NOMO-1 treated with DMSO at 0.1 percent for 48 hours (cell line): Measurements from ENCODE around the gene BICRAL.
"Not testable (repeated sequence)": the region's sequence is repeated elsewhere in the genome, so short reads cannot be mapped to it uniquely, and the experiment has no call there.

Experiments
- DNase-seq: peaks from one replicate; lab custom pipeline; 2025; ENCODE audit not compliant: unreplicated experiment; lab: John Stamatoyannopoulos, UW

BICRAL gene

DNA sequence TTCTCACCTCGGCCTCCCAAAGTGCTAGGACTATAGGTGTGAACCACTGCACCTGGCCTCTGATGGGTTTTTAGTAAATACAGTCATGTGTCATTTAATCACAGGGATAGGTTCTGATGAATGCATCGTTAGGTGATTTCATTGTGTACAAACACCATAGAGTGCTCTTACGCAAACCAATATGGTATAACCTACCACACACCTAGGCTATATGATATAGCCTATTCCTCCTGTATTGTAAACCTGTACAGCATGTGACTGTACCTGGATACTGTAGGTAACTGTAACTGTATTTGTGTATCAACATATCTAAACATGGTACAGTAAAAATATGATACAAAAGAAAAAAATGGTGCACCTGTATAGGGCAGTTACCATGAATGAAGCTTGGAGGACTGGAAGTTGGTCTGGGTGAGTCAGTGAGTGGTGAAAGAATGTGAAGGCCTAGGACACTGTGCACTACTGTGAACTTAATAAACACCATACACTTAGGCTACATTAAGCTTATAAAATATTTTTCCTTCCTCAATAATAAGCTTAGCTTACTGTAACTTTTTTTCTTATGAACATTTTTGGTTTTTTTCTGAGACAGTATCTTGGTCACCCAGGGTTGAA lies 10.0 kb downstream of the BICRAL start:
- DNase-seq = no peak

DNA sequence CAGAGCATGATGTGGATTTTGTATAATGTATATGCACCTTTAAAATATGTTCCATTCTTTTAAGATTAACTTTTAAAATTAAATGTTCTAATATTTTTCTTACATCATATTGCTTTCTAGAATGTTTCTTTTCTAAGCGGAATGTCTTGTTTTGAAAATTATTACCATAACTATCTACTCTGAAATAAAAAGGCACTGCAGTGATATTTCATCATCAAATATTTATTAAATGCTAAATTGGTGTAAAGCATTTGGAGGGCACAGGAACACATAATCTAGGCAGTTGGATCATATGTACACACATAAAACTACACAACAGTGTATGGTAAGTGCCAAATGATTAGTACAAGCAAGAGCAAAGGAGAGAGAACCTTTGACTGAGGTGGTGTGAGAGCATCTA lies 13.8 kb downstream of the BICRAL start:
- no peak for DNase-seq

DNA sequence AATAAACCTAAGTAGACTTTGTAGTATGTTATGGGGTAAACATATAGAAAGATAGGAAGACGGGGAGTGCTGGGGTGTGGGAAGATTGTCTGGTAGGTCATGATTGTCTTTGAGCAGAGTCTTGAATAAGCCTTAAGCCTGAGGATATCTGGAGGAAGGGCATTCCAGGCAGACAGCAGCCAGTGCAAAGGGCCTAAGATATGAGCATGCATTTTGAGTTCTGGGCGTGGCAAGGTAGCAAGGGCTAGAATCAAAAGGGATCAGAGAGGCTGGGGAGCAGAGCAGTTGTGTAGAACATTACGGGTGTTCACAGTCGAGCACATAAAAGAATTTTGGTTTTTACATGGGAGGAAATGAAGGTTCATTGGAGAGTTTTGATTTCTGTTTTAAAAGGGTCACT lies 14.3 kb downstream of the BICRAL start:
- DNase-seq = no peak

DNA sequence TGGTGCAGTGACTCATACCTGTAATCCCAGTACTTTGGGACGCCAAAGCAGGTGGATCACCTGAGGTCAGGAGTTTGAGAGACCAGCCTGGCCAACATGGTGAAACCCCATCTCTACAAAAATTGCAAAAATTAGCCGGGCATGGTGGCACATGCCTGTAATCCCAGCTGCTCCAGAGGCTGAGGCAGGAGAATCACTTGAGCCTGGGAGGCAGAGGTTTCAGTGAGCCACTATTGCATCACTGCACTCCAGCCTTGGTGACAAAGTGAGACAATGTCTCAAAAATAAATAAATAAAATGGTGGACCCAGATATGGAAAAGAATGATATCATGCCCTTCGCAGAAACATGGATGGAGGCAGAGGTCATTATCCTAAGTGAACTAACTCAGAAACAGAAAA lies 15.8 kb downstream of the BICRAL start:
- DNase-seq = not testable (repeated sequence)

DNA sequence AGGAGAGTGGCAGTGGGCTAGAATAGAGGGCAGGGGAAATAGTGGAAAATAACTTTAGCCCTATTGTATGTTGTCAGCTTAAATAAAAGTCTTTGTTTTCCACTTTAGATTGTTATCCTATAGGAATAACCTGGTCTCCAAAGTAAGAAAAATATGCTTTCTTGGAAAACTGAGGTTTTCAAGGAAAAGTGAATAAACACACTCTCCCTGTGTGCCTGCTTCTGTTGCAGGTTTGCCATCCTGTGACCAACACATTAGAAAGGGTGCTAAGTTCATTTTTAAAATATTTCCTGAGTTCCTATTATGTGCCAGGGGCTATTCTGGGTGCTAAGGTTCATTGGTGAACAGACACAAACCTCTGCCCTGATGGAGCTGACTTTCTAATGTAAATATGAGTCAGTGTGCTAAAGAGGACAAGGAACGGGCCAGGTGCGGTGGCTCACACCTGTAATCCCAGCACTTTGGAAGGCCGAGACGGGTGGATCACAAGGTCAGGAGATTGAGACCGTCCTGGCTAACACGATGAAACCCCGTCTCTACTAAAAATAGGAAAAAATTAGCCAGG lies 23.5 kb downstream of the BICRAL start:
- DNase-seq = no peak

DNA sequence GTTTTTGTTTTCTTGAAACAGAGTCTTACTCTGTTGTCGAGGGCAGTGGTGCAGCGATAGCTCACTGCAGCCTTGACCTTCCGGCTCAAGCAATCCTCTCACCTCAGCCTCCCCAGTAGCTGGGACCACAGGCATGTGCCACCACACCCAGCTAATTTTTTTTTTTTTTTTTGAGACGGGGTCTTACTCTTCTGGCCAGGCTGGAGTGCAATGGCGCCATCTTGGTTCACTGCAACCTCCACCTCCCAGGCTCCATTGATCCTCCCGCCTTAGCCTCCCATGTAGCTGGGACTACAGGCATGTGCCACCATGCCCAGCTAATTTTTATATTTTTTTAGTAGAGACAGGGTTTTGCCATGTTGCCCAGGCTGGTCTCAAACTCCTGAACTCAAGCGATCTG lies 24.5 kb downstream of the BICRAL start:
- DNase-seq = not testable (repeated sequence)

DNA sequence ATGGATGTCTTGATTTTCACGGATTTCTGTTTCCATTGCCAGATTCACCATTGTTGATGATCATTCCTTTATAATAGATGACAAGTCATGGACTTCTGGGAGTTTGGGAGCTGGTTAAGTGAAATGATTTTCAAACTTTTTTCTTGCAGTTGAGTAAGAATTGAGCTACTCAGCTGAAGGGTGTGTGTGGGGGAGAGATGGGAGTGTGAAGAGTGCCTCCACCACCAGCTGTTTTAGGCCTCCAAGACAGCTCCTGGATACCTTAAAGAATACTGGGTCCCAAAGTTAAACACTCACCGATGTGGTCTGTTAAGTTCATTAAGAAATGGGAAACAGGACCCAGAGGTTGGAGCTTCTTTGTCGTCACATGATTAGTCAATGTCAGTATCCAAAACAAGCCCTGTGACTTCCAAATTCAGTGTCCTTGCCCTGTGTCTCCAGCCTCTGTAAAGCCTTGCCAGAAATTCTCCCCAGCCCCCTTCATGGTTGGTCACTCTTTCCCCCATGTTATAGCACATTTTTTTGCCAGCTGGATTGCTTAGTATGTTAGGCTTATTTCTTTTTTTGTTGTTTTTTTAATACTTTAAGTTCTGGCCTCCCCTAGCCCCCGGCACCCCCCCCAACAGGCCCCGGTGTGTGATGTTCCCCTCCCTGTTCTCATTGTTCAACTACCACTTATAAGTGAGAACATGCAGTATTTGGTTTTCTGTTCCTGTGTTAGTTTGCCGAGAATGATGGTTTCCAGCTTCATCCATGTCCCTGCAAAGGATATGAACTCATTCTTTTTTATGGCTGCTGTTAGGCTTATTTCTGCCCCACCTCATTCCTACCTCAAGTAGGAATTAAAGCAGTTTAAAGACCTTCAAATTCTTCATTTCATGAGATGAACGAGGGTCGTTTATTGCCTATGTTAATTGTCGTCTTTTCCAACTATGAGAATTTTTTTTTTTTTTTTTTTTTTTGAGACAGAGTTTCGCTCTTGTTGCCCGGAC lies 26.9 kb downstream of the BICRAL start:
- no peak for DNase-seq

DNA sequence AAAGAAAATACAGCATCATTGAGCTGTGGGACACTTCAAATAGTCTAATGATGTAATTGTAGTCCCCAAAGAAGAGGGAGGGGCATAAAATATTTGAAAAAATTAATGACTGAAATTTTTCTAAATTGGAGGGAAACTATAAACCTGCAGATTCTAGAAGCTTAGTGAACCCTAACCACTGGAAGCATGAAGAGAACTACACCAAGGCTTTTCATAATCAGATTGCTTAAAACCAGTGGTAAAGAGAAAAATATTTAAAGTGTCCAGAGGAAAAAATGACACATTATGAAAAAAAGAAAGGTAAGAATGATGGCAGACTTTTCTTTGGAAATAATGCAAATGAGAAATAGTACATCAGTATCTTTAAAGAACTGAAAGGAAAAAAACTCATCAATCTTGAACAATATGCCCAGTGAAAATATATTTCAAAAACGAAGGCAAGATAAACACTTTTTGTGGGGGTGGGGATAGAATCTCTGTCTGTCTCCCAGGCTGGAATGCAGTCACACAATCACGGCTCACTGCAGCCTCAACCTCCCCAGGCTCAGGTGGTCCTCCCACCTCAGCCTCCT lies 31.3 kb downstream of the BICRAL start:
- no peak for DNase-seq

DNA sequence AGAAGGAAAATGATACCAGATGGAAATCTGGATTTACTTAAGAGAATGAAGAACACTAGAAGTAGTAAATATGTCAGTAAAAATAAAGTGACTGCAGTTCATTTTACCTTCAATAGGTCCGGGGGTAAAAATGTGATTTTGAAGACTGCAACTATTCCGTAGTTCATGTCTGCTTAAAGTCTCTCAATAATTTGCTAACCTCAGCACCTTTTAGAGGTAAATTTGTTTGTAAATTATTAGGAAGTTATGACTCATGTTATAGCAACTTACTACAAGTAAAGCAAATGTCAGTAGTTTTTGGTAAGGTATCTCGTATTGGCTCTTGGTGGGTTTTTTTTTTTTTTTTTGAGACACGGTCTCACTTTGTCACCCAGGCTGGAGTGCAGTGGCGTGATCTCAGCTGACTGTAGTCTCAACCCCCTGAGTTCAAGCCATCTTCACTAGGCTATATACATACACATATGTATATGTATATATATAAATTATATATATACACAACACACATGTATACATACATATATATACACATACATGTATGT lies 32.1 kb downstream of the BICRAL start:
- no peak for DNase-seq

DNA sequence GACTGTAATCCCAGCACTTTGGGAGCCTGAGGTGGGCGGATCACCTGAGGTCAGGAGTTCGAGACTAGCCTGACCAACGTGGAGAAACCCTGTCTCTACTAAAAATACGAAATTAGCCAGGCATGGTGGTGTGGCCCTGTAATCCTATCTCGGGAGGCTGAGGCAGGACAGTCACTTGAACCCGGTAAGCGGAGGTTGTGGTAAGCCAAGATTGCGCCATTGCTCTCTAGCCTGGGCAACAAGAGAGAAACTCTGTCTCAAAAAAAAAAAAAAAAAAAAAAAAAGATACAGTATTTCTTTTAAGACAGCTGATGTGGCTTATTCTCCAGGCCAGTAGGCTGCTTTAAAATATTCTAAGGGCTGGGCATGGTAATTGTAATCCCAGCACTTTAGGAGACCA lies 33.9 kb downstream of the BICRAL start:
- not testable (repeated sequence) for DNase-seq

DNA sequence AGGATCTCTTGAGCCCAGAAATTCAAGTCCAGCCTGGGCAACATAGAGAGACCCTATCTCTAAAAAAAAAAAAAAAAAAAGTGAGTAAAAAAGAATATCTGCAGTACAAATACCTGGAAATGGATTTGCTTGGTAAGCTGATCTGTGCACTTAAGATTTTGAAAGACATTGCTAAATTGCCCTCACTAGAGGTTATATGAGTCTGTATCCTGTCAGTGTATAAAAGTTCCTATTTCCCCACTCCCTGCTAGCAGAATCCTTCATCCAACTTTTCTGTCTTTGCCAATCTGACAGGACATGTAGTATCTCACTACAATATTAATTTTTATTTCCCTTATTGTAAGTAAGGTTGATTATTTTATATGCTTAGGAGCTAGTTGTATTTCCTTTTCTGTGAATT lies 36.1 kb downstream of the BICRAL start:
- no peak for DNase-seq

DNA sequence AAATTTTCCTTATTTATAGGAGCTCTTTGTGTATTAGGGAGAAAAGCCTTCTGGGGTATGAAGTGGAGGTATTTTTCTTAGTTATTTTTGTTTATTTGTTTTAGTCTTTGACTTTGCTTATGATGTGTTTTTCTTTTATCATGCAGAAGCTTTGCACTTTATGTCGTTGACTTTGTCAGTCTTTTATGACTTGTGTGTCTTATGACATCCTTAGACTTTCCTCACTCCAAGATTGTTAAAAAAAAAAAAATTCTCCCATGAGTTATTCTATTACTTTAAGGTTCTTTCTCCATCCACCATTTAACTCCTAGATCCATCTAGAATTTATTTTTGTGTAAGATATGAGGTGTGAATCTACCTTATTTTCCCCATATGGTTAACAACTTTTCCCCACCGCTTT lies 36.6 kb downstream of the BICRAL start:
- DNase-seq = no peak

DNA sequence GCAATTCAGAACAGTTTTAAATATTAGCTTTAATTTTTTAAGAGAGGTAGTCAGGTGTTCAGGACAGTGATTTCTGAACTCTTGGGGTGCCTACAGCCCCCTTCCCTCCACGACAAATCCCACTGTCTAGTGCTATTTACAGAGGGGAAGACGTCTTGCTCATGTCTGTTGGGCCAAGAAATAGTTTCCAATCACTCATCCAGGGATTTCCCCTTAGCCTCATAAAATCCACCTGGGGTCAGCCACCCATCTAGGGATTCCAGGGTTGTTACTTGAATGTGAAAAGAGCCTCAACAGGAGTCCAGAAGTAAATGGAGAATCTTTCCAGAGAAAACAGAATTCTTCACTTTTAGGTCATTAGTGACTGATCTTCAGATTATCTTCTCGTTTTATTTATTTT lies 37.0 kb downstream of the BICRAL start:
- DNase-seq = no peak

DNA sequence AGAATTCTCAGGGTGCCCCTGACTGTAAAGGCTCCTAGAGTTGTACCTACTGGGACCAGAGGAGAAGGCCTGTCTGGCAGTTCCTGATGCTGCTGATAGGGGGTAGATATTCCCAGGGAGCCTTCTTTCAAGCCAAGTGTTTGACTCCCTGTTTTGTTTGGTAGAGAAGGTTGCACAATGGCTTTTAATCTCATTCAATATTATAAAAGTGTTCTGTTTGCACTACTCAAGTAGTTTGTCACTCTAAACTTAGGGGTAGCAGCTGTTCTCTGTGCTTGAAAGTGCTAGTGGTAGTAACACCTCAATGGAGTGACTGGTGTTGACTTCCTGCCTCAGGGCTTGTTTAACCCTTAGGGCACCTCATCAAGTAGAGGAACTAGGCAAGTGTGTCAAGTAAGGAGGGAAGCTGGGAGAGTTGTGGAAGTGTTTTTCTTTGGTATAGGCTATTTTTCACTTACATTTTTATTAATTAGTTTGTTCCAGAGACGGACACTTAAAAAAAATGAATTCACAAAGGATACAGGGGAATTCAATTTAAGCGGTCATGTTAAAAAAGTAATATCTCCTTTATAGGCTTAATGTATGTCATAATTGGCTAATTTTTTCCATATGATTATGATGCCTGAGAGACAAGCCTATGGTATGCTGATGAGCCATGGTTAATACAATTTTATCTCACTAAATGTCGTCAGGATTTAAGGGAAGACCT lies 38.1 kb downstream of the BICRAL start:
- no peak for DNase-seq

DNA sequence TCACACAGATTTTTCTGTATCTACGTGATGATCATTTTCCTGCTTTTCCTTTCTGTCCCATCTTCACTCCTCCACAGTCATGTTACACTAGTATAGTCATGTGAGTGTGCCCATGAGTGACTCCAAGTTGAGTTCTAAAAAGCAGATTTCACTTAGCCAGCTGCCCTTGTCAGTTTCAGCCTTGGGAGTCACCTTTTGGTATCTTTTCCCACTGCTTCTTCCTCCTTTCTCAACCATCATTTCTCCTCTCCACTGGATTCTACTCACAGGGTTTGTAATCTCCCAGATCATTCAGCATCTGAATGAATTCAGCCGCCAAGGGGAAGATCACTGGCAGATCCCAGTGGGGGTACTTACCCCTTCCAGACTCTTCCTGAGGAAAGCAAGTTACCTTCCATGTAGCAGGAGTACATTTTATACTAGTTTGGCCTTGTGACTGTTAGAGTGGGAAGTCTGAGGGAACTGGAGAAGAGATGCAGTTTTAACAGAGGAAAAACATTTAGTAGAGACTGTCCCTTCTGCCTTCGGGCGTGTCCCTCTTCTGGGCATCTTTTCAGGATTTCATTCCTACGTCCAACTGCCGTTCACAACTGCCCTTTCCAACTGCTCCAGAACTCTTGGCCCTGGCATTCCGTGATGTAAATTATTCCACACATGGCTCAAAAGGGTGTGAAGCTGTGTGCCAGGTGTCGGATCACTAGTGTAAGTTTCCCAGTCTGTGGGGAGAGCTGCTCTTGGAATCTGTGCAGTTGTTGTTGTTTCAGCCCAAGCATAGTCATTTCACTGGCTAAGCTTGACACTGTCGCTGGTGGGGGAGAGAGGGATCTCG lies 38.9 kb downstream of the BICRAL start:
- DNase-seq = no peak

DNA sequence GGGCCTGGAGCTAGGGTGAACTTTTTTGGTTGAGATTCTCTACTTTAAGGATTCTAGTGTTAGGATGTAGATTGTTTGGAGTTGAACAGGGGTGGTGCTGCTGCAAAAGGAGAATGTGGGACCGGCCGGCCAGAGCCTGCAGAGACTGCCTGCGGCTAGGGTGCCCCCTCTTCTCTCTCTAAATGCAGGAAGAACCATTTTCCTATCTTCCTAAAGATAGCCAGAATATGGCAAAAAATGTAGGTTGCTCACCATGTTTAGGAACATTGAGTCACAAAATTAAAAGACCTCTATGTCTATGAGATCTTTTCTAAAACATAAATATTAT lies 39.5 kb downstream of the BICRAL start:
- DNase-seq = no peak

DNA sequence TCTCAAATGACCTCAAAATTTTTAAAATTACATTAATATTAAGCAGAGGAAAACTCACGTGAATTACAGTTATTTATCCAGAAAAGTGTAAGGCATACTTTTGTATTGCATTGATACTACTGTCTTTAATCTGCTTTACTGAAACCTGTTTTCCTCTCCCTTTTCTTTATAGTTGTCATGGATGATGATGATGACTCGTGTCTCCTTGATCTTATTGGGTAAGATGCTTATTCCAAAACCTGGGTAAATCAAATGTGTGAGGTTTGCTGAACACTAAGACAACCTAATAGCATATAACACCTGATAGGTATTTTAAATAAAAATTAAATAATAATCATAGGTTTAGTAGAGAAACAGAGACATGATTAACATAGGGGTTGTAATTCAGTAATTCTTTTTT lies 40.0 kb downstream of the BICRAL start:
- no peak for DNase-seq

DNA sequence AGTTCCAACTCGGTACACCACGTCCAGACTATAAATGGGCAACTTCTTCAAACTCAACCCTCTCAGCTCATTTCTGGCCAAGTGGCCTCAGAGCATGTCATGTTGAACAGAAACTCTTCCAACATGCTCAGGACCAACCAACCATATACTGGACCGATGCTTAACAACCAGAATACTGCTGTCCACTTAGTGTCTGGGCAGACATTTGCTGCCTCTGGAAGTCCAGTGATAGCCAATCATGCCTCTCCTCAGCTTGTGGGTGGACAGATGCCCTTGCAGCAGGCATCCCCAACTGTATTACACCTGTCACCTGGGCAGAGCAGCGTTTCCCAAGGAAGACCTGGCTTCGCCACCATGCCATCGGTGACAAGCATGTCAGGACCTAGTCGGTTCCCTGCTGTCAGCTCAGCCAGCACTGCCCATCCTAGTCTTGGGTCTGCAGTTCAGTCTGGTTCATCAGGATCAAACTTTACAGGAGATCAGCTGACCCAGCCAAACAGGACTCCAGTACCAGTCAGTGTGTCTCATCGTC lies 47.8 kb downstream of the BICRAL start:
- DNase-seq = no peak

DNA sequence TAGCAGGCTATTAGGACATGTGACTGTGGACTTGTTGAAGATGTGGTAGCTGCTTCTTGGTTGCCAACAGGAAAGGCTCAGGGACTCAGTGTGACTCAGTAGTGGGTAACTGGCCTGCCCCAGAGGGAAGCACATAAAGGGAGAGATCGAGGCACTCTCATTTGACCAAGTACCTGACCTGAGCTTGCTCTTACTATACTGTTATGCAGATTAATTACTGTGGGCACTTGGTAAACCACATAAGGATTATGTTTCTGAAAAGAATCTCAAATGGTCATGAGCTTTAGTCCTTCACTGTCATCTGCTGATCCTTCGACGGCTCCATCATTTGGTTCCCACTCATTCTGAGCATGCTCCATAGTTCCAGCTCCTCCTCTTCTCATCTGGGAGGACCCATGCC lies 49.4 kb downstream of the BICRAL start:
- DNase-seq = no peak

DNA sequence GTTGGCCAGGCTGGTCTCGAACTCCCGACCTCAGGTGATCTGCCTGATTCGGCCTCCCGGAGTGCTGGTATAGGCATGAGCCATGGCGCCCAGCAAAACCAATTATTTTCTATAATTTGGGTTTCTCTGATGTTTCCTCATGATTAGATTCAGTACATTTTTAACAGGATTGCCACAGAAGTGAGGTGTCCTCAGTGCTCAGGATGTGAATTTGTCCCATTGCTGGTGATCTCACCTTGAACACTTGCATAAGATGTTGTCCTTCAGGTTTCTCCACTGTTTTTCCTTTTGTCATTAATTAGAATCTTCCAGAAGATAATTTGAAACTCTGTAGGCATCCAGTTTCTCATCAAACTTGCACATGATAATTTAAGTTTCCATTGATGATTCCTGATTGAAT lies 52.2 kb downstream of the BICRAL start:
- no peak for DNase-seq
